GM06990 (cell line): ENCODE measurements around the gene CTIF.

Experiments
- DNase-seq: peaks from one replicate; pipeline ENCODE4 v3.0.0-alpha.2; 2011; ENCODE audit not compliant: insufficient read length; ENCODE audit errors: extremely low read depth
- H3K27me3 ChIP-seq: replicated peaks from 2 replicates; pipeline ENCODE4 v1.6.0; 2011; ENCODE audit warnings: low read length; ENCODE audit not compliant: control insufficient read depth, insufficient read depth
- H3K36me3 ChIP-seq: 2 replicates; pipeline ENCODE4 v1.5.1; 2011; ENCODE audit warnings: low read length; ENCODE audit not compliant: control insufficient read depth, insufficient read depth
- H3K4me3 ChIP-seq: replicated peaks from 2 replicates; pipeline ENCODE4 v1.5.1; 2011; ENCODE audit warnings: low read depth, mild to moderate bottlenecking, control low read depth, low read length
- TF ChIP-seq, protein P1 (sequence below): IDR thresholded peaks from 2 replicates; pipeline ENCODE4 v1.5.1; 2011; ENCODE audit warnings: low read length, control low read depth, mild to moderate bottlenecking, inconsistent platforms; ENCODE audit not compliant: insufficient read depth, poor library complexity, severe bottlenecking

CTIF gene

DNA sequence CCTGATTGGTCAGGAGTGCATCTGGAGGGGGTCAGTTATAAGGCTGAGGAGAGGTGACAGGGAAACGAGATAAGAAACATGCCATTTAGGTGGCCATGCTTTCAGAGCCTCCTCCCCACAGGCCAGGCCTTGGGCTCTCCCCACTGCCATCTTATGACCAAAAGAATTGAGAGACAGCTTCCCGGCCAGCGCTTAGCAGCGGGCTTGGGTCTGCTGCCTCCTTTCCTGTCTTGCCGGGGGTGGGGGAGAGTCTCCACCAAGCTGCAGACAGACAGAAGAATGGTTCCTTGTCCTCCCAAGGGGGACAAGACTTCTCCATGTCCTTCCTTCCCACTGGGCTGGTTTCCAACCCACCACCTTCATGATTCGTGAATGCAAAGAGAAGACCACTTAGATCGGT lies 240.6 kb downstream of the CTIF start:
- no peak for DNase-seq
- H3K36me3 ChIP-seq, result no peaks in the 10 kb centered on the region

GRCh38 chr18:48780201-48780912 lies 241.5 kb downstream of the CTIF start:
- no peak for DNase-seq
- TF ChIP-seq, protein P1, sequence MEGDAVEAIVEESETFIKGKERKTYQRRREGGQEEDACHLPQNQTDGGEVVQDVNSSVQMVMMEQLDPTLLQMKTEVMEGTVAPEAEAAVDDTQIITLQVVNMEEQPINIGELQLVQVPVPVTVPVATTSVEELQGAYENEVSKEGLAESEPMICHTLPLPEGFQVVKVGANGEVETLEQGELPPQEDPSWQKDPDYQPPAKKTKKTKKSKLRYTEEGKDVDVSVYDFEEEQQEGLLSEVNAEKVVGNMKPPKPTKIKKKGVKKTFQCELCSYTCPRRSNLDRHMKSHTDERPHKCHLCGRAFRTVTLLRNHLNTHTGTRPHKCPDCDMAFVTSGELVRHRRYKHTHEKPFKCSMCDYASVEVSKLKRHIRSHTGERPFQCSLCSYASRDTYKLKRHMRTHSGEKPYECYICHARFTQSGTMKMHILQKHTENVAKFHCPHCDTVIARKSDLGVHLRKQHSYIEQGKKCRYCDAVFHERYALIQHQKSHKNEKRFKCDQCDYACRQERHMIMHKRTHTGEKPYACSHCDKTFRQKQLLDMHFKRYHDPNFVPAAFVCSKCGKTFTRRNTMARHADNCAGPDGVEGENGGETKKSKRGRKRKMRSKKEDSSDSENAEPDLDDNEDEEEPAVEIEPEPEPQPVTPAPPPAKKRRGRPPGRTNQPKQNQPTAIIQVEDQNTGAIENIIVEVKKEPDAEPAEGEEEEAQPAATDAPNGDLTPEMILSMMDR, result no peak
- Histone ChIP-seq H3K36me3 (no peaks in the 10 kb centered on the region), H3K4me3 (no peak overlapping the region), H3K27me3 (no peaks in the 10 kb centered on the region)

More for the DNA sequence above, 240.6 kb downstream of the CTIF start:
- TF ChIP-seq, protein P1, result no peak
- Histone ChIP-seq H3K27me3 (no peaks in the 10 kb centered on the region), H3K4me3 (no peak overlapping the region)

GRCh38 chr18:48780913-48781162 lies 242.0 kb downstream of the CTIF start:
- DNase-seq, result no peak
- Histone ChIP-seq H3K36me3 (no peaks in the 10 kb centered on the region), H3K27me3 (no peaks in the 10 kb centered on the region), H3K4me3 (no peak overlapping the region)
- TF ChIP-seq, protein P1, result no peak

GRCh38 chr18:48781163-48781987 lies 242.5 kb downstream of the CTIF start:
- no peaks in the 10 kb centered on the region for H3K36me3 ChIP-seq
- TF ChIP-seq, protein P1, result no peak
- no peak overlapping the region for H3K4me3 ChIP-seq
- no peaks in the 10 kb centered on the region for H3K27me3 ChIP-seq
- DNase-seq, result no peak

DNA sequence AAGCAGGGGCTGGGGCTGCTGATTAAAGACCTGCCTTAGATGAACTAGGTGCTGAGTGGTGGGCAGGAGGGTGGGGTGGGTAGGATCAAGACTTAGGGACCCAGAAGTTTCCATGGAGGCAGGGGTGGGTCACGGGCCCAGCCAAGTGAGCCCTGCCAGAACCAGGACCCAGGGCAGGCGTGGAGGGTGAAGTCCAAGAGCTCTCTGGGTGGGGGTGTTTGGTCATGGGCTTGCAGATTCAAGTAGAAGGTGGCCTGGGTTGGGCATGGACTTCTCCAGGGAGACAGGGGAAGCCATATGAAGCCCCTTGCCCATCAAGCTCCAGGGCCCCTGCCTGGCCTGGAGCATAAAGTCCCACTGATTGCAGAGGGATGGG lies 243.1 kb downstream of the CTIF start:
- Histone ChIP-seq H3K4me3 (no peak overlapping the region), H3K36me3 (no peaks in the 10 kb centered on the region), H3K27me3 (no peaks in the 10 kb centered on the region)
- no peak for DNase-seq
- TF ChIP-seq, protein P1, result no peak

GRCh38 chr18:48782381-48782861 lies 243.6 kb downstream of the CTIF start:
- no peak for DNase-seq
- Histone ChIP-seq H3K36me3 (no peaks in the 10 kb centered on the region), H3K4me3 (no peak overlapping the region), H3K27me3 (no peaks in the 10 kb centered on the region)
- TF ChIP-seq, protein P1, result no peak
